Stimulated activated naive CD8-positive, alpha-beta T cell treated with anti-CD3 and anti-CD28 coated beads, Interleukin-15, Interleukin-2, amounts not matched to agents 100 U/mL and 50 U/mL, for 24 hours (primary cell): ENCODE data around the gene UCK2.
"Not testable (repeated sequence)": the region's sequence is repeated elsewhere in the genome, so short reads cannot be mapped to it uniquely, and the experiment has no call there.

Source experiments
- ATAC-seq: fragments of 150-1000 bp; cut with Tn5 transposase; one replicate; pipeline ENCODE4 v1.10.0; 2021
- DNase-seq: peaks from one replicate; pipeline ENCODE4 v3.0.0; 2021

The UCK2 gene

DNA sequence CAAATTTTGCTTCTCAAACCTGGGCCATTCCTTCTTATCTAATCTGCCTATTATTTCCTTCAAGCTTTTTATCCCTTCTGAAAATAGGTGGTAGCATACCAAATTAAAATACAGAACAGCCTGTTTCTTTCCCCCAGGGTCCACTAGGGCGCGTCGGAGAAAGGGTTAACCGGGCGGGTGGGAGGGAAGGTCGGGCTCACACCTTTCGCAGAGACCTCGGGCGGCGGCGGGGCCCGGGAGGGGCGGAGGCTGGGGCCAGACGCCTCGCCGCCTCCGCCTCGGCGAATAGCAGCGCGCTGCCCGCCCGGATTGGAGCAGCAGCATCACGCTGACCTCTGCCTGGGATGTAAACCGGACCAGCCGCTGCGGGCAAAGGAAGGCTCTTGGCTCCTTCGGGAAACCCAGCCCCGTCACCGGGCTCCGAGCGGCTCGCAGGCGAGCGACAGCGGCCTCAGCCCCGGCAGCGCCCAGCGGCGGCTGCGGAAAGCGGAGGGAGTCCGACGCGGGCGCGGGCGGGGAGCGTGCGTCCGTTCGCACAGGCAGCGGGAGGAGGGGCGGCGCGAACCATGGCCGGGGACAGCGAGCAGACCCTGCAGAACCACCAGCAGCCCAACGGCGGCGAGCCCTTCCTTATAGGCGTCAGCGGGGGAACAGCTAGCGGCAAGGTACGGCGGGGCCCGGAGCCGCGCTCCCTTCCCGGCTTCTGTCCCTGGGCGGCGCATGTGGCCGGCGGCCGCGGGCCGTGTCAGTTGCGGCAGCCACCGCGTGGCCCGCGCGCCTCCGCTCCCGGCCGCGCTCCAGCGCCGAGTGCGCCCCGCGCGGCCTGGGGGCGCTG is at the start of gene UCK2:
Gene UCK2, plus strand, starts transcription at position 347 of the 835 bp plus-strand sequence. Its CDS starts 220 bp downstream, at position 567.
- ATAC-seq (peak; percentile 90), DNase-seq (peak; percentile 85)

DNA sequence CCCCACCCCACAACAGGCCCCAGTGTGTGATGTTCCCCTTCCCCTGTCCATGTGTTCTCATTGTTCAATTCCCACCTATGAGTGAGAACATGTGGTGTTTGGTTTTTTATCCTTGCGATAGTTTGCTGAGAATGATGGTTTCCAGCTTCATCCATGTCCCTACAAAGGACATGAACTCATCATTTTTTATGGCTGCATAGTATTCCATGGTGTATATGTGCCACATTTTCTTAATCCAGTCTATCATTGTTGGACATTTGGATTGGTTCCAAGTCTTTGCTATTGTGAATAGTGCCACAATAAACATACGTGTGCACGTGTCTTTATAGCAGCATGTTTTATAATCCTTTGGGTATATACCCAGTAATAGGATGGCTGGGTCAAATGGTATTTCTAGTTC is 49.2 kb upstream of the UCK2 start:
- ATAC-seq, DNase-seq: not testable (repeated sequence)

DNA sequence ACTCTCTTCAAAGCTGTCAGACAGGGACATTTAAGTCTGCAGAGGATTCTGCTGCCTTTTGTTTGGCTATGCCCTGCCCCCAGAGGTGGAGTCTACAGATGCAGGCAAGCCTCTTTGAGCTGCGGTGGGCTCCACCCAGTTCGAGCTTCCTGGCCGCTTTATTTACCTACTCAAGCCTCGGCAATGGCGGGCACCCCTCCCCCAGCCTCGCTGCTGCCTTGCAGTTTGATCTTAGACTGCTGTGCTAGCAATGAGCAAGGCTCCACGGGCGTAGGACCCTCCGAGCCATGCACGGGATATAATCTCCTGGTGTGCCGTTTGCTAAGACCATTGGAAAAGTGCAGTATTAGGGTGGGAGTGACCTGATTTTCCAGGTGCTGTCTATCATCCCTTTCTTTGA is 43.9 kb upstream of the UCK2 start:
- not testable (repeated sequence) for ATAC-seq, DNase-seq

DNA sequence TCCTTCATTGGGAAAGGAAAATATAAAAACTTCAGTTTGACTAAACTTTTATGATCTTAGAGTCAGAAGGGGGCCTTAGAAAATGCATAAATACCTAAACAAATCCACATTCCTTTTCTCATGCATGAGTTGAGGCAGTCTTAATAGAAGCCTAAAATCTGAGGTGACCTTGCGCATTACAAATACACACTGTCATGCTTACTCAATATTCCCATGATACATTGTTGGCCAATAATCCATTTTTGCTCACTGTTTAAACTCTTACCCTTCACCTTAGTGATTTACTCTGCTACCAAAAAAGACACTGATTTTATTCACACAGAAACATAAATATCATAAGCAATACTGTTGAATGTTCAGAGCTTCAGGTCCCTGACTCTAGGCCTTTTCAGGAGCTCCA is 39.7 kb upstream of the UCK2 start:
- no peak for DNase-seq
- ATAC-seq = no peak

DNA sequence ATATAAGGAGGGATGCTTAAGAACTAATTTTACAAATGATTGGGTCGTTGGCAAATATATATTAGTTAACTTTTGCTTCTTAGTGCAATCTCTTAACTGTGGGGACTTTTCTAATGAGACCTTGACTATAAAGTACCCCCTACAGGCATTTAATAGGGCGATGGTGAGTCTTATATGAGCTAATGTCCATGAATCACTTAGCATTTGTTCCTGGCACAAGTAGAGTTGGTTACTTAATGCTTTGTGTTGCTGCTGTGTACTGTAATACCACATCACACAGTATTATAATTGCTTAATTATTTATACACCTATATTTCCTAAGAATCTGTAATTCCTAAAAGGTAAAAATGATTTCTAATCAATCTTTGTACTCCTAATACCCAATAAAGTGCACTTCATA is 33.5 kb upstream of the UCK2 start:
- DNase-seq (no peak), ATAC-seq (no peak)

DNA sequence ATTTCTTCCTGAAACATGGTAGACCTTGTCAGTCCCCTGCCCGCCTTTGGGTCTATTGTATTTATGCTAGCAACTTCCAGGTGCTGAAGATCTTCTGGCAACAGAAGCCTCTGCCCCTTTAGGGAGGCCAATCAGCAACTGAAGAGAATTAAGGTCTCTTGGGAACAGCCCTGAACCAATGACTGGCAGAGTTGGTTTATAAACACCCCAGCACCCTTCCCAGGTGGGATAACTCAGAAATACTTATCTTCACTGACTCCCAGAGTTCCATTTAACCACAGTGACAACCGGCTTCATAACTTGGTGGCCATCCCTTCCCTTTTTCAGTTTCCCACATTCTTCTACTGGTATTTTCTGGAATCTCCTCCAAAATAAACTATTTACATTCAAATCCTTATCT is 31.5 kb upstream of the UCK2 start:
- ATAC-seq = no peak
- no peak for DNase-seq

- DNase-seq = no peak
Measured at GRCh38 chr1:165799387-165799786, 28.0 kb upstream of the UCK2 start.

DNA sequence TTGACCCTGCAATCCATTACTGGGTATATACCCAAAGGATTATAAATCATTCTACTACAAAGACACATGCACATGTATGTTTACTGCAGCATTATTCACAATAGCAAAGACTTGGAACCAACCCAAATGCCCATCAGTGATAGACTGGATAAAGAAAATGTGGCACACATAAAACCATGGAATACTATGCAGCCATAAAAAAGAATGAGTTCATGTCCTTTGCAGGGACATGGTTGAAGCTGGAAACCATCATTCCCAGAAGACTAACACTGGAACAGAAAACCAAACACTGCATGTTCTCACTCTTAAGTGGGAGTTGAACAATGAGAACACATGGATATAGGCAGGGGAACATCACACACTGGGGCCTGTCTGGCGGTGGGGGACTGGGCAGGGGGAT is 22.9 kb upstream of the UCK2 start:
- DNase-seq, ATAC-seq: not testable (repeated sequence)

More at GRCh38 chr1:165799387-165799786, 28.0 kb upstream of the UCK2 start:
- no peak for ATAC-seq

DNA sequence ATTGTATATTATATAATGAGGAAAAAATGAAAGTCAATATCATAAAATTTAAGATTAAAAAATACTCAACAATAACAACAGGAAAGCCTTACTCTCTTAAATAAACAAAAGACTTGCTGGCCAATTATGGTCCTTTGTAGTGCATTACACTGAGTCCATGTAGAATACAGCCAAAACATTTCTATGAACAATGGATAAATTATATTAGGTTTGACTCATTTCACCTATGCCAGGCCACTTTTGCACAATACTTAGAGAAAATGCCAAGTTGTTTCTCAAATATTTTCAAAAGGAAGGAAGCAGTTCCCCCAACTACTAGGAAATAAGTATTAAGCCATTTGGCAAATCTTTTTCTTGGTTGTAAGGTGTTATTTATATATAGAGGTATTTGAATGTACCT is 19.8 kb upstream of the UCK2 start:
- no peak for ATAC-seq

DNA sequence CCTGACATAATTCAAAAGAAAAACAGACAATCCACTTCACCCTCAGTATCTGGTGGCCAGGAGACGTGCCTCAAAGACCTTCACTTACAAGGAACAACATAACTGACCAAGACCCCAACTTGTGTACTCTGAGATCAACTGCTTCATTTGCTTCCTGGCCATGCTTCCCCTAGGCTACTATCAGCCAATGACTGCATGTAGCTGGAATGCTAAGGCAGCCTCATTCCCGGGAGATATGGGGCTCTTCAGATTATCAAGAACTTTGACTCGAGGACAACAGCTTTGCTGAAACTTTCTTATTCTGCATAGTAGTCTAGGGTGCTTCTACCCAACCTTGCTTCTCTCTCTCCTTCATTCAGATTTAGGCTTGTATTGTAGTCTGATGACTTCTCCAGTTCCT is 11.7 kb upstream of the UCK2 start:
- DNase-seq (no peak), ATAC-seq (no peak)

More for the DNA sequence above, 19.8 kb upstream of the UCK2 start:
- no peak for DNase-seq

DNA sequence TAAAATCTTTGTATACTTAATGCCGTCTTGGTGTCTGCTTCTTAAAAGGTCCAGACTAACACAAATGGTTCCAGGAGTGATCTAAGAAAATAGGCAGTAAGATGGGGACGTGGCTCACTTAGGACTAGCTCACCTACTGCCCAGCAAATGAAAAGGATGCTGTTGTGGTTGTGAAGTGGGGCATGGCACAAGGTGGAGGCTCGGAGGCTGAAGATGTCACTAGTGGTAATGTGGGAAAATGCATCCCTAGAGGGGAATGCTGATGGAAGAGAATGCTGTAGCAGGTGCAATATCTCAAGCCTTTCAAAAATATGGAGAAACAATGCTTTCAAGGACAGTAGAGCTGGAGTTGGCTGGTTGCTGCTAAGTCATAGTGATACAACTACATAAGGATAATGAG is 11.3 kb upstream of the UCK2 start:
- no peak for DNase-seq
- no peak for ATAC-seq

DNA sequence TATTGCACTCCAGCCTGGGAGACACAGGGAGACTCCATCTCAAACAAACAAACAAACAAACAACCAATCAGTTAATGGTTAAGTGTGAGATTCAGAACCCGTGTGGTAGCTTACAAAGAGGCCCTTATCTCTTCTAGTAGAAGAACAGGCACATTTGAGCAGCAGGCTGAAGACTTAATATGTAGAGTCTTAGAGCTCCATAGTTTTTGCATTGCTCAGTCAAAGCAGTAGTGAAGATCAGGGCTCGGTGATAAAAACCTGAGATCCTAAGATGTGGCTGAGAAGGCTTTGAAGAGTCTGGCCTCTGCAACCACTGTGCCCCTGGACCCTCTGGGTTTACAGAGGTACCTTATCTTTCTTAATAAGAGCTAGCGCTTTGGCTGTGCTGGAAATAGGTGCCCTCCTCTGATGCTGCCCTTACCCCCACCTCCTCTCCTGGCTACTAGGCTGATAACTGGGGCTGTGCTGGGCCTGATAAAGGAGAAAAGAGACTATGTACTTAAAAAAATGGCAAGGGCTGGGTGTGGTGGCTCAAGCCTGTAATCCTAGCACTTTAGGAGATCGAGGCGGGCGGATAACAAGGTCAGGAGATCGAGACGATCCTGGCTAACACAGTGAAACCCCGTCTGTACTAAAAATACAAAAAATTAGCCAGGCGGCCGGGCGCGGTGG is 10.5 kb upstream of the UCK2 start:
- ATAC-seq (no peak), DNase-seq (no peak)

DNA sequence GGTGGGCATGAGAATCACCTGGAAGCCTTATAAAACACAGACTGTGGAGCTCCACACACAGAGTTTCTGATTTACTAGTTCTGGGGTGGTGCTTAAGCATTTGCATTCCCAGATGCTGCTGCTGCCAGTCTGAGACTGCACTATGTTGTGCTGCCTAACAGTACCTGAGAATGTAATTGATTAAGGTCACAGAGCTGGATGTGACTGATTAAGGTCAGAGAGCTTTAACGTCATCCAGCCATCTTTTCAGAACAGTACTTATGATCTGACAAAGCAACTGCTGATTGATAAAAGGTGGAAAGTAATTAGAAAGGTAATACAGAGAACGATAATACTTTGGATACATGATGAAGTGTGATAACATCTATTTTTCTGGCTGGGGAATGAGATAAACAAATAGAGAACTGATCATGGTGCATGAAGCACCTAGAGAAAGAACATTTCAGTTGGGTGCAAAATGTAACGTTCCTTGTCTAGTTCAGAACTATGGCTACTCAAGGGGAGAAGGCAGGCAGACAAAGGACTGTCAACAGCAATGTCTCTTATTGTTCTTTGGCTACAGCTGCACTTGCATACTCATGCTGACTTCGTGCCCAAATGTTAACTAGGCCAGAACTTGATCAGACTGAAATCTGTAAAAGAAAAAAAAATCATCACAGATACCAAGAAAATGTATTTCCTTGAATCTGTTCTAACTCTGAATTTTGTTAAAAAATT is 3.7 kb upstream of the UCK2 start:
- ATAC-seq (no peak), DNase-seq (no peak)

DNA sequence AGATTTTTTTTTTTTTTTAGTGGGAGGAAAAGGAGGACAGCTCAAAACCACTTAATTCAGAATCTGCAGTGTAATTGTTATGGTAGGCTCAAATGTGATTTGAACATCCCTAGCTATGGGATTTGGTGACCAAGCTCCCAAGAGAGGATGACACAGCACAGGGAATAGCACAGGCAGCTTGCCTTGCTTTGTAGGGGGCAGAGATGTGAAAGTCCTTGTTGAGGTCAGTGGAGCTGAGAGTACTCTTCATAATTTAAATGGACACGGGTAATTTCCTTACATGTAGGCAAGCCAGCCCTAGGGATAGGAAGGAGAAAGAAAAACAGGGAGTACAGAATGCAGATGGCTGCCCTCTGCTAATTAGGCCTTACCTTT is 3.2 kb upstream of the UCK2 start:
- ATAC-seq (no peak), DNase-seq (no peak)

DNA sequence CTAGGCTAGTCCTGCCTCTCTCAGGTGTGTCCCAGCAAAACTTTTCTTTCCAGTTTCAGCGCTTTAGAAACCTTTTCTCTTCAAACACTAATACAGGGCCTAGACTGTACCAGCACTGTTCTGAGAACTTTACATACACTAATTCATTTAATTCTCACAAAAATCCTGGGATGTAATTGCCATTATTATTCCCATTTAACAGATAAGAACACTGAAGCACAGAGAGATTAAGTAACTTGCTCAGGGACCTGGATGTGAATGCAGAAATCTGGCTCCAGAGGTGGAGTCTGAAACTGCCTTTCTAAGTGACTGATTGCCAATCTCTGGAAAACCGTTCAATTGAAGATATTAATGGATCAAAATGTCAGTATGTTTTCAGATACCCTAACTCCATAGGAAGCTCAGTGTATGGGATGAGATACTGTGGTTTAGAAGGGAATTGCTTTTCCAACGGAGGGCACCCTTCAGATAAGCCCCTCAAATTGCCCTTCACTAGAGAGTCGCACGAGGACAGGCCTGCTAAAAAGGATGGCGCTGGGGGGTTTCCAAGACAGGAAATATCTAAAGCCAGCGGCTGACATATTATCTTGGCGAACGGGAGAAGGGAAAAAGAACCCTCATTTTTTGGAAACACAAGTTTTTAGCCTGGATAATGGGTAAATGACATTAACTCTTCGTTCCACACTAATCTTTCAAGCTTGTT is 698 bp upstream of the UCK2 start:
- no peak for DNase-seq
- ATAC-seq = no peak

- ATAC-seq (peak; percentile 50), DNase-seq (peak; percentile 73)
Measured at GRCh38 chr1:165828103-165828668, 772 bp downstream of the UCK2 start.

GRCh38 chr1:165828669-165829329 is 1.4 kb downstream of the UCK2 start:
- peak; percentile 45 for DNase-seq
- no peak for ATAC-seq

DNA sequence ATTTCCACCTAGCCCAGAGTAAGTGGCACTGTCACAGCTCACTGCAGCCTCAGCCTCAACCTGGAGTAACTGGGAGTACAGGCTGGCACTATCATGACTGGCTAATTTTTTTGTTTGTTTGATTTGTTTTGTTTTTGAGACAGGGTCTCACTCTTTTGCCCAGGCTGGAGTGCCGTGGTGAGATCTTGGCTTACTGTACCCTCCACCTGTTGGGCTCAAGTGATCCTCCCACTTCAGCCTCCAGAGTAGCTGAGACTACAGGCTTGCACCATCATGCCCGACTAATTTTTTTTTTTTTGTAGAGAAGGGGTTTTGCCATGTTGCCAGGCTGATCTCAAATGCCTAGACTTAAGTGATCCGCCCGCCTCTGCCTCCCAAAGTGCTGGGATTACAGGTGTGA is 2.5 kb downstream of the UCK2 start:
- no peak for ATAC-seq
- no peak for DNase-seq

DNA sequence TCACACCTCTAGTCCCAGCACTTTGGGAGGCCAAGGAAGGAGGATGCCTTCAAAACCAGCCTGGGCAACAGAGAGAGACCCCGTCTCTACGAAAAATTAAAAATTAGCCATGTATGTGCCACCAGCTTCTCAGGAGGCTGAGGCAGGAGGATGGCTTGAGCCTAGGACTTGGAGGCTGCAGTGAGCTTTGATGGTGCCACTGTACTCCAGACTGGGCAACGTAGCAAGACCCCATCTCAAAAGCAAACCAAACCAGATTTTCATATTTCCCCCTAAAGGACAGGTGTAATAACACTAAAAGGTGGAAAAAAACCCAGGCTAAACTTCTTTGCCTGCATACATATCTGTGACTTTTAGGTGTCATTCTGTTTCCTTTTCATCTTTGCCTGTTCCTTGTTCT is 3.7 kb downstream of the UCK2 start:
- DNase-seq = no peak
- ATAC-seq = no peak

- ATAC-seq (no peak), DNase-seq (no peak)
Measured at GRCh38 chr1:165832902-165833301, 5.5 kb downstream of the UCK2 start.

GRCh38 chr1:165833358-165833757 is 5.9 kb downstream of the UCK2 start:
- ATAC-seq = no peak
- DNase-seq = no peak
